Ascending aorta (tissue), 2 donors: Measurements from ENCODE around the gene TFF2. TPM values are rescaled to one million over a fixed set of nuclear protein-coding genes. Genes with fewer than 3 reads are reported as not detected.

Source experiments
- DNase-seq, 2 donors: peaks; one replicate each; pipeline ENCODE4 v3.0.0-alpha.2; 2019; ENCODE audit warnings: low spot score in 2 of 2
- H3K27ac ChIP-seq, 2 donors: fragments of 200-600 bp; sonication (generic); one replicate each; pipeline ENCODE4 v1.5.1; 2016 to 2017; ENCODE audit warnings: mild to moderate bottlenecking in 1 of 2
- H3K27me3 ChIP-seq: fragments of 200-600 bp; sonication (generic); one replicate; pipeline ENCODE4 v1.5.1; 2017
- H3K36me3 ChIP-seq, 2 donors: fragments of 200-600 bp; sonication (generic); one replicate each; pipeline ENCODE4 v1.5.1; 2016
- H3K4me1 ChIP-seq, 2 donors: fragments of 200-600 bp; sonication (generic); one replicate each; pipeline ENCODE4 v1.5.1; 2016 to 2017; ENCODE audit warnings: mild to moderate bottlenecking in 1 of 2
- H3K4me3 ChIP-seq, 2 donors: fragments of 200-600 bp; sonication (generic); one replicate each; pipeline ENCODE4 v1.5.1; 2016 to 2017; ENCODE audit warnings: mild to moderate bottlenecking in 1 of 2
- H3K9me3 ChIP-seq, 2 donors: fragments of 200-600 bp; sonication (generic); one replicate each; pipeline ENCODE4 v1.5.1; 2016
- CTCF ChIP-seq, 3 experiments: fragments of 200-600 bp in 2 of 3; fragments of 450-650 bp in 1 of 3; sonication (generic) in 2 of 3; IDR thresholded peaks; one replicate each; pipeline ENCODE4 v1.5.1; 2016 to 2019; ENCODE audit warnings: antibody characterized with exemption in 3 of 3, mild to moderate bottlenecking in 1 of 3, moderate library complexity in 1 of 3
- intact Hi-C: fragments of 100-400 bp; cut with DNase I; formaldehyde crosslinking; loops from one replicate; pipeline ENCODE4 v1.15.1; 2023
- total RNA-seq: library from RNA; depleted of rRNA; stranded (reverse); fragments of >200 nt; gene quantifications from one replicate; pipeline ENCODE4 v1.1.0, GENCODE V29; 2016

TFF2 gene
- total RNA-seq, 1 donor from 2014 or later: not detected

GRCh38 chr21:42369821-42370220 lies 19.0 kb upstream of the TFF2 start:
- intact Hi-C loops: no loop called here
- DNase-seq: no peak
- no peaks in the 10 kb centered on the region for H3K36me3 ChIP-seq
- no peaks in the 10 kb centered on the region for H3K9me3 ChIP-seq
- H3K4me3 ChIP-seq: no peak overlapping the region
- H3K27me3 ChIP-seq: no peaks in the 10 kb centered on the region
- H3K4me1 ChIP-seq: no peaks in the 10 kb centered on the region
- no peak overlapping the region for H3K27ac ChIP-seq
- TF ChIP-seq CTCF (IDR thresholded peaks at IDR 0.05): no peak

- intact Hi-C loops: no loop called here
- no peaks in the 10 kb centered on the region for H3K27me3 ChIP-seq
- TF ChIP-seq CTCF (IDR thresholded peaks at IDR 0.05): no peak
- H3K36me3 ChIP-seq: no peaks in the 10 kb centered on the region
- H3K9me3 ChIP-seq: no peaks in the 10 kb centered on the region
- H3K4me3 ChIP-seq: no peak overlapping the region
- H3K27ac ChIP-seq: no peak overlapping the region
- DNase-seq: no peak
- no peaks in the 10 kb centered on the region for H3K4me1 ChIP-seq
Observed at GRCh38 chr21:42367367-42368165, 16.8 kb upstream of the TFF2 start.

GRCh38 chr21:42366292-42367010 lies 15.7 kb upstream of the TFF2 start, which contains the start of gene TFF1:
TSS of gene TFF1 (minus strand) at chr21:42366535. CDS start at chr21:42366495, 40 bp downstream.
- Histone ChIP-seq H3K9me3 (no peaks in the 10 kb centered on the region), H3K27ac (no peak within 1 kb of the TSS), H3K4me1 (no peaks in the 10 kb centered on the region), H3K27me3 (no peaks in the 10 kb centered on the region), H3K4me3 (no peak within 1 kb of the TSS), H3K36me3 (no peaks in the 10 kb centered on the region)
- intact Hi-C loops: no loop called here
- DNase-seq: no peak
- no peak for TF ChIP-seq CTCF (IDR thresholded peaks at IDR 0.05)

- no peak for TF ChIP-seq CTCF (IDR thresholded peaks at IDR 0.05)
- H3K4me1 ChIP-seq: no peaks in the 10 kb centered on the region
- DNase-seq: no peak
- no peaks in the 10 kb centered on the region for H3K9me3 ChIP-seq
- no peak overlapping the region for H3K4me3 ChIP-seq
- H3K27ac ChIP-seq: no peak overlapping the region
- intact Hi-C loops: no loop called here
- no peaks in the 10 kb centered on the region for H3K36me3 ChIP-seq
- H3K27me3 ChIP-seq: no peaks in the 10 kb centered on the region
Observed at GRCh38 chr21:42365770-42366169, 15.0 kb upstream of the TFF2 start.

GRCh38 chr21:42364304-42364865 lies 13.6 kb upstream of the TFF2 start:
- intact Hi-C loops: no loop called here
- H3K9me3 ChIP-seq: no peaks in the 10 kb centered on the region
- no peak for TF ChIP-seq CTCF (IDR thresholded peaks at IDR 0.05)
- no peak for DNase-seq
- no peaks in the 10 kb centered on the region for H3K27me3 ChIP-seq
- no peaks in the 10 kb centered on the region for H3K4me1 ChIP-seq
- H3K4me3 ChIP-seq: no peak overlapping the region
- no peak overlapping the region for H3K27ac ChIP-seq
- H3K36me3 ChIP-seq: no peaks in the 10 kb centered on the region
